H1 (cell line): ENCODE measurements around the gene RCAN2. TPM values are rescaled to one million over a fixed set of nuclear protein-coding genes. Genes with fewer than 3 reads are reported as not detected.

ENCODE experiments used
- CTCF ChIA-PET: fragments of 300-600 bp; sonication (Branson Sonifier 250); formaldehyde crosslinking; loops from one replicate; lab custom pipeline; 2021; ENCODE audit not compliant: partially characterized antibody; lab: Charles Lee
- POLR2A ChIA-PET: fragments of 300-600 bp; sonication (Branson Sonifier 250); formaldehyde crosslinking; loops from one replicate; lab custom pipeline; 2021; ENCODE audit warnings: inconsistent platforms; ENCODE audit not compliant: partially characterized antibody; lab: Charles Lee
- DNase-seq, 2 experiments: peaks; one replicate each; pipeline versions ENCODE4 v3.0.0 to v3.0.0-alpha.2; 2010 to 2022; ENCODE audit warnings: low spot score in 2 of 2, low read depth in 1 of 2, mixed read lengths in 1 of 2
- FAIRE-seq: peaks from 2 replicates; lab custom pipeline; 2011; peaks lifted over from hg19 to GRCh38; lab: Jason Lieb, UNC
- H2AFZ ChIP-seq: 2 replicates; pipeline ENCODE4 v1.8.1; 2012; ENCODE audit warnings: low read length, inconsistent platforms
- H2AK5ac ChIP-seq: 2 replicates; pipeline ENCODE4 v1.6.1; 2013; ENCODE audit warnings: low read depth, low read length
- H2BK120ac ChIP-seq: replicated peaks from 2 replicates; pipeline ENCODE3; 2013; ENCODE audit warnings: low read depth, low read length, inconsistent platforms
- H2BK12ac ChIP-seq: 2 replicates; pipeline ENCODE4 v1.6.1; 2013; ENCODE audit warnings: low read depth, low read length
- H2BK15ac ChIP-seq: 2 replicates; pipeline ENCODE4 v1.6.1; 2013; ENCODE audit warnings: low read length
- H2BK20ac ChIP-seq: 2 replicates; pipeline ENCODE4 v1.6.1; 2013; ENCODE audit warnings: low read length
- H2BK5ac ChIP-seq: 2 replicates; pipeline ENCODE4 v1.6.1; 2013; ENCODE audit warnings: low read depth, low read length
- H3K14ac ChIP-seq: 2 replicates; pipeline ENCODE4 v1.6.1; 2013; ENCODE audit warnings: inconsistent platforms; ENCODE audit not compliant: insufficient read length
- H3K18ac ChIP-seq: 2 replicates; pipeline ENCODE4 v1.6.1; 2013; ENCODE audit warnings: low read length; ENCODE audit errors: extremely low read depth
- H3K23ac ChIP-seq: 2 replicates; pipeline ENCODE4 v1.6.1; 2013; ENCODE audit warnings: inconsistent platforms; ENCODE audit not compliant: insufficient read length
- H3K23me2 ChIP-seq: 2 replicates; pipeline ENCODE4 v1.6.1; 2013; ENCODE audit warnings: low read depth, low read length
- H3K27ac ChIP-seq: 2 replicates; pipeline ENCODE4 v1.6.1; 2011; ENCODE audit warnings: low read depth, low read length, inconsistent platforms
- H3K27me3 ChIP-seq, 4 experiments: replicated peaks in 1 of 4; 1 replicate in 1 of 4; 2 replicates in 3 of 4; pipeline versions ENCODE4 v1.6.1 to v1.8.1; 2011 to 2013; ENCODE audit warnings: low read length in 3 of 4, mild to moderate bottlenecking in 3 of 4, inconsistent platforms in 2 of 4, mixed read lengths in 2 of 4, moderate library complexity in 1 of 4; ENCODE audit not compliant: control insufficient read depth in 3 of 4, insufficient read depth in 3 of 4; ENCODE audit errors: extremely low read depth in 1 of 4
- H3K36me3 ChIP-seq, 4 experiments: 2 replicates each; pipeline versions ENCODE4 v1.6.1 to v1.8.1; 2011 to 2013; ENCODE audit warnings: mild to moderate bottlenecking in 4 of 4, low read length in 3 of 4, moderate library complexity in 2 of 4, control low read depth in 1 of 4, inconsistent platforms in 1 of 4; ENCODE audit not compliant: insufficient read depth in 4 of 4, control insufficient read depth in 2 of 4
- H3K4ac ChIP-seq: replicated peaks from 2 replicates; pipeline ENCODE3; 2013; ENCODE audit warnings: low read length, low read depth, mixed read lengths, inconsistent platforms; ENCODE audit not compliant: insufficient read length
- H3K4me1 ChIP-seq, 4 experiments: replicated peaks in 1 of 4; 1 replicate in 1 of 4; 2 replicates in 3 of 4; pipeline versions ENCODE4 v1.6.1 to v1.8.1; 2011 to 2013; ENCODE audit warnings: low read length in 3 of 4, inconsistent platforms in 2 of 4, mixed read lengths in 1 of 4; ENCODE audit not compliant: insufficient read depth in 4 of 4, control insufficient read depth in 3 of 4
- H3K4me2 ChIP-seq, 2 experiments: 2 replicates each; pipeline versions ENCODE4 v1.6.1 to v1.8.1; 2011 to 2013; ENCODE audit warnings: low read depth in 2 of 2, low read length in 2 of 2, control low read depth in 1 of 2, inconsistent platforms in 1 of 2, mild to moderate bottlenecking in 1 of 2; ENCODE audit not compliant: insufficient read depth in 1 of 2
- H3K4me3 ChIP-seq, 4 experiments: fragments of 200-600, 300-600 bp in 1 of 4; sonication (generic), shearing (Covaris generic), sonication (Bioruptor Twin) in 1 of 4; 2 replicates each; pipeline versions ENCODE4 v1.5.1 to v1.8.1; 2011 to 2016; ENCODE audit warnings: low read length in 4 of 4, low read depth in 3 of 4, control low read depth in 2 of 4, inconsistent platforms in 2 of 4, mild to moderate bottlenecking in 2 of 4, mixed read lengths in 1 of 4, moderate library complexity in 1 of 4; ENCODE audit not compliant: insufficient read depth in 2 of 4; ENCODE audit errors: extremely low read depth in 1 of 4
- H3K56ac ChIP-seq: replicated peaks from 2 replicates; pipeline ENCODE3; 2013; ENCODE audit warnings: low read depth, mild to moderate bottlenecking, mixed read lengths, low read length, inconsistent platforms; ENCODE audit not compliant: insufficient read length
- H3K79me1 ChIP-seq: 2 replicates; pipeline ENCODE4 v1.6.1; 2013; ENCODE audit warnings: low read depth, low read length, control low read depth
- H3K79me2 ChIP-seq, 2 experiments: 2 replicates each; pipeline versions ENCODE4 v1.6.1 to v1.8.1; 2012 to 2013; ENCODE audit warnings: low read length in 2 of 2, mild to moderate bottlenecking in 2 of 2, inconsistent platforms in 1 of 2; ENCODE audit not compliant: insufficient read depth in 2 of 2, control insufficient read depth in 1 of 2
- H3K9ac ChIP-seq, 4 experiments: replicated peaks in 1 of 4; 1 replicate in 1 of 4; 2 replicates in 3 of 4; pipeline versions ENCODE4 v1.6.1 to v1.8.1; 2011 to 2013; ENCODE audit warnings: low read depth in 3 of 4, low read length in 3 of 4, control low read depth in 2 of 4, mild to moderate bottlenecking in 2 of 4, moderate library complexity in 2 of 4, inconsistent platforms in 1 of 4; ENCODE audit errors: extremely low read depth in 1 of 4
- H3K9me3 ChIP-seq, 2 experiments: 2 replicates each; pipeline versions ENCODE4 v1.6.1 to v1.8.1; 2012 to 2013; ENCODE audit warnings: mild to moderate bottlenecking in 2 of 2, moderate library complexity in 2 of 2, control low read depth in 1 of 2, inconsistent platforms in 1 of 2, low read depth in 1 of 2, low read length in 1 of 2, mixed read lengths in 1 of 2; ENCODE audit not compliant: insufficient read depth in 2 of 2
- H4K20me1 ChIP-seq, 2 experiments: replicated peaks in 1 of 2; 2 replicates each; pipeline versions ENCODE3 to v1.8.1; 2011 to 2013; ENCODE audit warnings: inconsistent platforms in 2 of 2, low read length in 2 of 2, mild to moderate bottlenecking in 1 of 2; ENCODE audit not compliant: insufficient read depth in 2 of 2, control insufficient read depth in 1 of 2
- H4K5ac ChIP-seq: 2 replicates; pipeline ENCODE4 v1.6.1; 2013; ENCODE audit warnings: low read length, low read depth, mixed read lengths, inconsistent platforms; ENCODE audit not compliant: insufficient read length
- H4K8ac ChIP-seq: 2 replicates; pipeline ENCODE4 v1.8.0; 2013; ENCODE audit warnings: mild to moderate bottlenecking, moderate library complexity, low read length, inconsistent platforms; ENCODE audit not compliant: insufficient read depth; ENCODE audit errors: extremely low read depth
- H4K91ac ChIP-seq: replicated peaks from 2 replicates; pipeline ENCODE3; 2013; ENCODE audit warnings: low read length, mixed read lengths, inconsistent platforms; ENCODE audit not compliant: insufficient read length
- RAD21 ChIP-seq, 2 experiments: IDR thresholded peaks in 1 of 2; conservative IDR thresholded peaks in 1 of 2; 2 replicates each; pipeline ENCODE4 v1.6.1; 2011; ENCODE audit warnings: low read depth in 2 of 2, low read length in 2 of 2, improper control_type of control experiment in 1 of 2, inconsistent platforms in 1 of 2, mild to moderate bottlenecking in 1 of 2, moderate library complexity in 1 of 2
- WGBS, 2 experiments: shearing (Covaris generic) in 1 of 2; methylation state at CpG; one replicate each; pipeline versions ENCODE4 v1.1.6 to v1.1.7; 2013 to 2015; ENCODE audit warnings: low lambda C conversion rate in 2 of 2, mixed read lengths in 2 of 2, inconsistent platforms in 1 of 2, low coverage in 1 of 2, missing lambda C conversion rate in 1 of 2; ENCODE audit not compliant: insufficient replicate concordance in 2 of 2, insufficient coverage in 1 of 2, insufficient read length in 1 of 2; ENCODE audit errors: extremely low coverage in 1 of 2, missing lambda C conversion rate in 1 of 2; 5-methylcytosine and 5-hydroxymethylcytosine counted together
- polyA plus RNA-seq, 7 experiments: library from polyadenylated mRNA; depleted of rRNA in 3 of 7; stranded (reverse) in 5 of 7; unstranded in 2 of 7; fragments of >200 nt in 5 of 7; fragments of 200-250 nt in 2 of 7; gene quantifications; 1 replicate in 5 of 7; 2 replicates in 1 of 7; 4 replicates in 1 of 7; pipeline versions ENCODE4 v1.2.1 to v1.2.3, GENCODE V29; 2011 to 2013; ENCODE audit warnings: missing spikeins in 2 of 7, mixed read lengths in 2 of 7
- total RNA-seq: library from RNA; stranded (reverse); fragmentation: NEBNext Ultra II Directional; extraction: Animal tissue kit (Norgen Biotek cat#: 25700); gene quantifications from 2 replicates; pipeline ENCODE4 v1.2.1, GENCODE V29; 2021

Gene RCAN2
- total and polyA plus RNA-seq, 2 of the 8 experiments (the other 6 are each of a cell fraction or from before 2014, with no cell fraction given), result 5.0 to 8.5 TPM

GRCh38 chr6:46174904-46175303, 316.3 kb downstream of the RCAN2 start:
- Histone ChIP-seq H3K4me3 (no peak overlapping the region), H2BK20ac (no peak overlapping the region), H4K8ac (no peak overlapping the region), H4K5ac (no peak overlapping the region), H3K23me2 (no peaks in the 10 kb centered on the region), H2AK5ac (no peak overlapping the region), H3K18ac (no peak overlapping the region), H3K14ac (no peak overlapping the region), H3K4me1 (peaks cover 2 to 6% (median 3%) of the 10 kb centered on the region in 4 experiments; a peak in 3 of 7 replicates), H2BK5ac (no peak overlapping the region), H3K27me3 (no peaks in the 10 kb centered on the region), H3K27ac (no peak overlapping the region), H2BK120ac (no peak overlapping the region), H3K23ac (no peak overlapping the region), H2AFZ (no peak overlapping the region), H3K79me1 (no peaks in the 10 kb centered on the region), H2BK12ac (no peak overlapping the region), H4K20me1 (no peaks in the 10 kb centered on the region), H3K9ac (no peak overlapping the region), H3K36me3 (no peaks in the 10 kb centered on the region), H3K9me3 (no peaks in the 10 kb centered on the region), H3K79me2 (peaks cover 0 to 5% of the 10 kb centered on the region in 2 experiments; a peak in 2 of 4 replicates), H3K4ac (no peak overlapping the region), H4K91ac (no peak overlapping the region), H3K56ac (no peak overlapping the region), H2BK15ac (no peak overlapping the region), H3K4me2 (no peak overlapping the region)
- no peak for DNase-seq
- CTCF ChIA-PET, result no interaction called here
- POLR2A ChIA-PET, result no interaction called here
- FAIRE-seq, result no peak
- 86% methylated on average over 3 of the region's 3 CpGs; no CpG with 5 or more reads in 1 of the 2 experiments for WGBS, 2 experiments
- TF ChIP-seq RAD21 (IDR thresholded peaks at IDR 0.05 in 1 of 2, conservative IDR thresholded peaks at IDR 0.05 in 1 of 2; ENCODE audit: low read depth in 2 of 2, low read length in 2 of 2), result no peak
